SW480 (cell line): Measurements from ENCODE around the gene SLFN13.
"Not testable (repeated sequence)": the region's sequence is repeated elsewhere in the genome, so short reads cannot be mapped to it uniquely, and the experiment has no call there.

Experiments
- DNase-seq: peaks from one replicate; pipeline ENCODE4 v3.0.0-alpha.2; 2016; ENCODE audit warnings: low spot score

Gene SLFN13, protein sequence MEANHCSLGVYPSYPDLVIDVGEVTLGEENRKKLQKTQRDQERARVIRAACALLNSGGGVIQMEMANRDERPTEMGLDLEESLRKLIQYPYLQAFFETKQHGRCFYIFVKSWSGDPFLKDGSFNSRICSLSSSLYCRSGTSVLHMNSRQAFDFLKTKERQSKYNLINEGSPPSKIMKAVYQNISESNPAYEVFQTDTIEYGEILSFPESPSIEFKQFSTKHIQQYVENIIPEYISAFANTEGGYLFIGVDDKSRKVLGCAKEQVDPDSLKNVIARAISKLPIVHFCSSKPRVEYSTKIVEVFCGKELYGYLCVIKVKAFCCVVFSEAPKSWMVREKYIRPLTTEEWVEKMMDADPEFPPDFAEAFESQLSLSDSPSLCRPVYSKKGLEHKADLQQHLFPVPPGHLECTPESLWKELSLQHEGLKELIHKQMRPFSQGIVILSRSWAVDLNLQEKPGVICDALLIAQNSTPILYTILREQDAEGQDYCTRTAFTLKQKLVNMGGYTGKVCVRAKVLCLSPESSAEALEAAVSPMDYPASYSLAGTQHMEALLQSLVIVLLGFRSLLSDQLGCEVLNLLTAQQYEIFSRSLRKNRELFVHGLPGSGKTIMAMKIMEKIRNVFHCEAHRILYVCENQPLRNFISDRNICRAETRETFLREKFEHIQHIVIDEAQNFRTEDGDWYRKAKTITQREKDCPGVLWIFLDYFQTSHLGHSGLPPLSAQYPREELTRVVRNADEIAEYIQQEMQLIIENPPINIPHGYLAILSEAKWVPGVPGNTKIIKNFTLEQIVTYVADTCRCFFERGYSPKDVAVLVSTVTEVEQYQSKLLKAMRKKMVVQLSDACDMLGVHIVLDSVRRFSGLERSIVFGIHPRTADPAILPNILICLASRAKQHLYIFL

DNA sequence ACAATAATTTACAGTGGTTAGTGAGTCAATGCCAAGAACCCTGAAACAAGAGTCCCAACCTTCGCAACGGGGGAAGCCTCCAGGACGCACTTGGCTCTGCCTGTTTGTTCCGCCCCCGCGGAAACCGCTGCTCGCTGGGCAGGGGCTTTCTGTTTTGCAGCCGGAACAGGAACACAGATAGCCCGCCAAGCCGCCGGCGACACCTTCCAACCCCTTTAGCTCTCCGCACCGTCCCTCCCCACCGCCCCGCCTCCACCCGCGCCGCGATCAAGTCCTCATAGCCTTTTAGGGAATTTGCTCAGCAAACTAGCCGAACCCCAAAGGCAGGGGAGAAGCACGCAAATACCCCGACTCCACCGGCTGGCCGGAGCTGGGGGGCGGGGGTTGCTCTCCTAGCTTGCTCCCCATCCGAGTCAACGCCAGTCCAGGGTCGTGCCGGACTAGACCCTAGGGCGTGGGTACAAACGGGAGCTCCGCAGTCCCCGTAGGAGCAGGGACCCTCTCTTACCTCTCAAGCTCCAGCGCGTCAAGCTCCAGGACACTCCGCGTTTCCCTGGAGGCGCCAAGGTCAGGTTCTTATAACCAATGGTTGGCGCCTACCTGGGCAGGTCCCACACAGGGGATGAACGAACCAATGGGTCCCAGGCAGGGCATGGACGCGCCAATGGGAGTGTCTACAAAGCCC lies at the start of gene SLFN13:
SLFN13 (minus strand) TSS at position 553 of the 685 bp plus-strand sequence. CDS start 3,086 bp downstream, outside the sequence.
- DNase-seq = no peak

DNA sequence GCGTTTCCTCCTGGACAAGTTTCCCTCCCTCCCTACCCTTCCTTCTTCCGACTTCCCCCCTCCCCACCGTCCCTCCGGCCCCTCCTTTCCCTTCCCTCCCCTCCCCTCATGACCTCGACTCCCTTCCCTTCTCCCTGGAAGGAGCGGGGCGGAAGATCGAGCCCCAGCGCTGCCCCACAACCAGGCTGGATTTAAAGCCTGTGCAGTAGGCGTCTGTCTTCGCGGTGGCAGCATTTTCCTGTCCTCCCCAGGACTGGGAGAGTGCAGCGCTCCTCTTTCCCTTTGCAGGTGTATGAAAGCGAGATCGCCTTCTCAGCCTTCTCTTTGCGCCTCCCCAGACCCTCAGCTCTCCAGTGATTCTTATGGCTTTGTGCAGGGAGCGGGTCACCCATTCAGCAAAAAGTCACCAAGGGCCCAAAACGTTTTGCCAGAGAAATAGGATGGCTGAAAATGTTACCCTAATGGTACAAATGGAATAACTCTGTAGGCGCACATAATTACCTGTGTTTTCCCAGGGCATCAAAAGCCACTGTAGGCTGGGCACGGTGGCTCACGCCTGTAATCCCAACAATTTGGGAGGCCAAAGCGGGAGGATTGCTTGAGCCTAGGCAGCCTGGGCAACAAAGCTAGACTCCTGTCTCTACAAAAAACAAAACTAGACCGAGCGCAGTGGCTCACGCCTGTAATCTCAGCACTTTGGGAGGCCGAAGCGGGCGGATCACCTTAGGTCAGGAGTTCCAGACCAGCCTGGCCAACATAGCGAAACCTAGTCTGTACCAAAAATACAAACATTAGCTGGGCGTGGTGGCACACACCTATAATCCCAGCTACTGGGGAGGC lies 48.1 kb upstream of the SLFN13 start:
- DNase-seq = no peak

DNA sequence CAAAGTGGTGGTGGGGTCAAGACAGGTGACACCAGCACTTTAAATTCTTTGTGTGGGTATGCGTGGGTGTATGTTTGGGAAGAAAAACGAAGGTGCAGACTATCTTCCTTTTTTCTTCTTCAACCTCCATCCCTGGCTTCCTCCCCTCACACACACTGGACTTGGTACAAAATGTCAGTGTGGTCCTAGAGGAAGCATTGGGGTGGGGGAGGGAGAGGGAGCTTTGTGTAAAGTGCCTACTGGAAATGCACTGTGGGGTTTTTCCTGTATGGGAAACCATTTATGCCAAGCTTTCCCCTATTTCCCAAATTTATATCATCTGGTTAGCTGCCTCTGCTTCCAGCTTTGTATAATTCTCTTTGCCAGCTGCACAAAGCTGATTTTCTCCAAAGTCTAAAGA lies 44.5 kb upstream of the SLFN13 start:
- no peak for DNase-seq

DNA sequence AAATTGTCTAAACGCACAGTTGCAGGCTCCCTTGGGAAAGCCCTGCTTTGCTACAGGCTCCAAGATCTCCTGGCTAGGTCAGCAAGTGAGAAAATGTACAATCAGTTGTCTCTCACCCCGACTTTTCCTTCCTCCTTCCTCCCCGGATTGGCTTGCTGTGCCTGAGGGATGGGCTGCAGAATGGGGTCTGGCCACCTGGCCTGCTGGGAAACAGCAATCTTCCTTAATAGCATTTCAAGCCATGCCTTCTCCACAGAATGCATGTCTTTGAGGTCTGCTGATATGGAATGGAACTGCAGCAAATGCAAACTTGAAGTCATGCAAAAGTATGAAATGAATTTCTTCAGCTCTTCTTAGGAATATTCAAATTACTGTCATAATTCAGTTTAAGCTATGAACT lies 42.9 kb upstream of the SLFN13 start:
- DNase-seq = no peak

DNA sequence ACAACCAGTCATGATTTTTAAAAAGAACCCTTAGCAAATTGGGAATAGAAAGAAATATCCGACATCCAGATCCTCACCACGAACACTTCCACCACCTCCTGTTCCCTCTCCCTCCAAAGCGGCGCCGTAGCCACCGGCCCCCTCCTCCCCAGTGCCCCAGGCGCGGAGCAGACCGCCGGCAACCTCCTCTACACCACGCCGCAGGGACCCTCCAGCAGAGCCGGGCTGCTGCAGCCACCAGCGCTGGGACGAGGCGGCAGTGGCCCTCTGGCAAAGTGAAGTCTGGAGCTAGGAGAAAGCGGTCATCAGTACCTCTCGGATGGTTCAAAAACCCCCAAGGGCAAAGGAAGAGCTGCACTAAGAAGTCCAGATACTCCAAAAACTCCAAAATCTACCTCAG lies 41.4 kb upstream of the SLFN13 start:
- DNase-seq = no peak

DNA sequence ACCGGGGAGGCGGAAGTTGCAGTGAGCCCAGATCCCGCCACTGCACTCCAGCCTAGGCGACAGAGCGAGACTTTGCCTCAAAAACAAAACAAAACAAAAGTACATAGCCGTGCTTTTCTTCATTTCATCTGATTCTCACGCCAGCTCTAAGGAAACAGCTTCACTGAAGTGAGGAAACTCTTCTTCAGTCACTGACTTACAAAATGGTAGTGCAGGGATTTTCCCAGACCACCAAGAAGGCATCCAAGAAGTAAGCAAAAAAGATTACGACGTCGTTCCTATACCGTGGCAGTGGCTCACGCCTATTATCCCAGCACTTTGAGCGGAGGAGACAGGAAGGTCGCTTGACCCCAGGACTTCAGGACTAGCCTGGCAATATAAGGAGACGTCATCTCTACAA lies 40.4 kb upstream of the SLFN13 start:
- DNase-seq = no peak

DNA sequence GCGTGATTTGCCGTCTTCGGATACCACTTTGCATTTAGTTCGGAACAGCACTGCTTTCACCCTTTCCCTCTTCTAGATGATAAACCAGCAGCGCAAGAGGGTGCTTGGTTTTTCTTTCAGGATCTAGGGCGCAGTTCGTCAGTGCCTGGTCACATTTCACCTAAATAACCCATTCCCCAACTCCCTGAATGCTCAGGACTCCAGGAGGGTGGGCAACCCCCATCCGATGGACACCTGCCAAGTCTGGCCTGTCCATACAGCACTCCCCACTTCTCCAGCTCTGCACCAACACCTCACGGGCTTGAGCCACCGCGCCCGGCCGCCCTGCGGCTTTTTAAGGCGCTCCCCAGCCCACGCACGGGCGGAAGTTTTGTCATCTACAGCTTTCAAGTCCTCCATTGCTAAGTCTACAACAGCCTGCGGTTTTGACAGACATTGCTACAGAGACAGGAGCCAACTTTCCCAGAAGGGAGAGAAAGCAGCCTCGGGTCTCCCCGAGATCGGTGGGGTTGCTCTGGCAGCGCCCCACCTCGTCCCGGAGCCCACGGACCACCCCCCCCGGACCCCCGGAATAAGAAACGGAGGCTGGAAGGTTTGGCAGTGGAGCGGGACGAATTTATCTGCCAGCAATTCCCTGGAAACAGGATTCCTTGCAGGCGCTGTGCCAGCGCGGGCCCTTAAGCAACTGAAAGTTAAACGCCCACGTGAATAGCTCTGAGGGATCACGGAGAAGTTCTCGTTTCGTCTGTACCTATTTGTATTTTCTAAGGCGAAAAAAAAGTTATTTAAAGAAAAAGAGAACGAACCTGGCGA lies 38.6 kb upstream of the SLFN13 start:
- DNase-seq = peak; percentile 80

DNA sequence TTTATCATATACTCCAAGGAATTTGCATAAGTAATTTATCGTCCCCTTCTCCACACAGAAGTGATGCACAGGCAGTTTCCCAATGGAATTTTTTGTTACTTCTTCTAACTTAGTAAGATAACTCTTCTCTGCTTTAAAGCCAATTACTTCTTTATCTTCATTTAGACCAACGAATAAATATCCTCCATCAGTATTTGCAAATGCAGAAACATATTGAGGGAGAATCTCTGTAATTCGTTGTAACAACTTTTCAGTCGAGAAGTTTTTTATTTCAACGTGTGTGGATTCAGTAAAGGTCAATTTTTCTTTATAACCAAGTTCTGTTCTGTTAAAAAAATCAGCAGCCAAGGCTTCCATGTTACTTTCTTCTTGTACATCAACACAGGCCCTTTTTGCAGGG lies 30.7 kb upstream of the SLFN13 start:
- no peak for DNase-seq

DNA sequence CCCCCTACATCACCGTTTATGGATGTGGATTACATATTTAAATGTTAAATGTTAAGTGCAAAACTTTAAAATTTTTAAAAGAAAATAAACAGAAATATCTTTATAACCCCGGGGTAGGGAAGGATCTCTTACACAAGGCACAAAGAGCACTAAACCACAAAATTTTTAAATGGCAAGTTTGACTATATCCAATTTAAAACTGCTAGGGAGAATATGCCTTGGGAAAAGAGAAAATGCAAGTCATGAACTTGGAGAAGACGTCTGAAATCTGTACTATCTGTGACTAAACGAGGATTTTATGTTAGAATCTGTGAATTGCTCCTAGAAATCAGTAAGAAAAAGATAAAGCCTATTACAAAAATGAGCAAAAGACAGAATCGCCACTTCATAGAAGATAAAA lies 28.7 kb upstream of the SLFN13 start:
- no peak for DNase-seq

DNA sequence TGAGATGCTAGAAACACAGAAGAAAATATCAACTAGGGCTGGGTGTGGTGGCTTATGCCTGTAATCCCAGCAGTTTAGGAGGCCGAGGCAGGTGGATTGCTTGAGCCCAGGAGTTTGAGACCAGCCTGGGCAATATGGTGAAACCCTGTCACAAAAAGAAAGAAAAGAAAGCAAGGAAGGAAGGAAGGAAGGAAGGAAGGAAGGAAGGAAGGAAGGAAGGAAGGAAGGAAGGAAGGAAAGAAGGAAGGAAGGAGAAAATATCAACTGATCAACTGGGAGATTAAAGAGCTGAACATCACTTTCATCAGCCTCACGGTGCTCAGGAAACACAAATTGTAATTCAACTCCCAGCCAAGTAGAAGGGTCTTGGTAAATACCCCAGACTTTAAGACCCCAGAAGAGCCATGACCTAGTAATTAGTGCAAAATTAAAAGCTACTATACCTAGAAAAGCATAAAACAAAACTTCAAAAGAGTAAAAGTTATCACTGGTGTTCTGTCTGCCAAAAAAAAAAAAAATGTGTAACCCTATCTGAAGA lies 27.8 kb upstream of the SLFN13 start:
- DNase-seq = no peak

DNA sequence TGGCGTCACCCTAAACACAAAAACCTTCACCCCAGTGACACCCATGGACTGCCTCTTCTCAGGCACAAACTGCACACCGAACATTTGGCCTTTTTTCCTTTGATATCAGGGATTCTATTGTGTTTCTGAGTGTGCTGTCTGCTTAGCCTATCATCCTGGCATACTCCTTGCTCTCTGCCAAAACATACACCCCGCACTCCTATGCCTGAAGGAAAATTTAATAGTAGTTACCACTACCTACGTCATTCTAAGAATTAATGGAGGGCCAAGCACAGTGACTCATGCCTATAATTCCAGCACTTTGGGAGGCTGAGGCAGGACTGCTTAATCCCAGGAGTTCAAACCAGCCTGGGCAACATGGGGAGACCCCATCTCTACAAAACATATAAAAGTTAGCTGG lies 19.9 kb upstream of the SLFN13 start:
- DNase-seq = no peak

DNA sequence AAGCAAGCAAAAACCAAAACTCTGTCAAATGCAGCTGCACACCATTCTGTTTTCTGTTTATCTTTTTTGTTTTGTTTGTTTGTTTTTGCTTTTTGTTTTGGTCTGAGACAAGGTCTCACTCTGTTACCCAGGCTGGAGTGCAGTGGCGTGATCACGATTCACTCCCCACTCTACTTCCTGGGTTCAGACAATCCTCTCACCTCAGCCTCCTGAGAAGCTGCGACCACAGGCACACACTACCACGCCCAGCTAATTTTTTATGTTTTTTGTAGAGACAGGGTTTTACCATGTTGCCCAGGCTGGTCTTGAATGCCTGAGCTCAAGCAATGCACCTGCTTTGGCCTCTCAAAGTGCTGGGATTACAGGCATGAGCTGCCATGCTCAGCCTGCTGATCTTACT lies 19.3 kb upstream of the SLFN13 start:
- DNase-seq = no peak

DNA sequence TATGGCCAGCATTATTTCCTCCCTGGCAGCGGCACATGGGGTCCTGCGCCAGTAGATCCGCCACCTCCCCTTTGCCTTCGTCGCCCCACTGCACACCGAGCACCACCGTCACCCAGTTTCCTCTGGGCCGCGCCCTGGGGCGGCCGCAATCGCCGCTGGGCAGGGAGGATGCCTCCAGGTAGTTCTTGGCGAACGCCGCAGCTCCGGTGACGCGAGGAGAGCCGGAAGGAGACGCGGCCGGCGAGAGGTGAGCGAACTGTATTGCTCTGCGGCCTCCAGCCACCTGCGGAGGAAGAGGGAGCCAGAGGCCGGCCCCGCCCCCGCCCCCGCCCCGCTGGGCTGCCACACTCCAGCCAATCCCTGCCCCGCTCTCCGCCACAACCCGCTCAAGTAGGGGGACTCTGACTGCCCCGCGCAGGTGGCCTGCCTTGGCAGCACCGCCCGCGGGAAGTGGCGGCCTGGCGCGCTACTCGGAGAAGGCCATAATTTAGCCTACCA lies 11.8 kb upstream of the SLFN13 start:
- DNase-seq = peak; percentile 85

DNA sequence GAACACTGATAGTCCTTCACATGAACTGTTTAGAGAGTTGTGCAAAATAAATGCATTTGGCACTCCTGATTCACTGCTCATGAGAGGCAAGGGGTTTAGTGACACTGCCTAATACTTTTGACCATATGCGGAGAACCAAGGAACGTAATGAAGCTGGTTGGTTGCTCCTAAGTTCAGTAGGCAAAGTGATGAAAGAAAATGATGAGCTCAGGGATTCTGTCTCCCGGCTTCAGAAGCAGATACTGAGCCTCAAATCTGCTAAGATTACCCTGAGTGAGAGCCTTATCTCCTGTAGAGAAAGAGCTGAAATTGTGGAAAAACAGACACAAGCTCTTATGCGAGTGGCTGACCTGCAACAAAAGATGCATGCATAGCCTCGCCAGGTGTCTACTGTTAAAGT lies 5.5 kb upstream of the SLFN13 start:
- DNase-seq = not testable (repeated sequence)

DNA sequence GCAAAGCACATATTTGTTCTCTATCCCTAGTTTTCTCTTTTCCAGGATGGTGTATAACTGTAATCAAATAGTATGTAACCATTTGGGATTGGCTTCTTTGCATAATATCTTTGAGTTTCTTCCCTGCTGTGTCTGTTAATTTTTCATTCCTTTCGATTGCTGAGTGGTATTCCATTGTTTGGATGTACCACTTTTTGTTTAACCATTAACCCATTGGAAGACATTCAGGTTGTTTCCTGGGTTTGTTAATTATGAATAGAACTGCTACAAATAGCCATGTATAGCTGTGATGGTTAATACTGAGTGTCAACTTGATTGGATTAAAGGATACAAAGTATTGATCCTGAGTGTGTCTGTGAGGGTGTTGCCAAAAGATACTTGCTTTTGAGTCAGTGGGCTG lies 4.6 kb upstream of the SLFN13 start:
- no peak for DNase-seq

DNA sequence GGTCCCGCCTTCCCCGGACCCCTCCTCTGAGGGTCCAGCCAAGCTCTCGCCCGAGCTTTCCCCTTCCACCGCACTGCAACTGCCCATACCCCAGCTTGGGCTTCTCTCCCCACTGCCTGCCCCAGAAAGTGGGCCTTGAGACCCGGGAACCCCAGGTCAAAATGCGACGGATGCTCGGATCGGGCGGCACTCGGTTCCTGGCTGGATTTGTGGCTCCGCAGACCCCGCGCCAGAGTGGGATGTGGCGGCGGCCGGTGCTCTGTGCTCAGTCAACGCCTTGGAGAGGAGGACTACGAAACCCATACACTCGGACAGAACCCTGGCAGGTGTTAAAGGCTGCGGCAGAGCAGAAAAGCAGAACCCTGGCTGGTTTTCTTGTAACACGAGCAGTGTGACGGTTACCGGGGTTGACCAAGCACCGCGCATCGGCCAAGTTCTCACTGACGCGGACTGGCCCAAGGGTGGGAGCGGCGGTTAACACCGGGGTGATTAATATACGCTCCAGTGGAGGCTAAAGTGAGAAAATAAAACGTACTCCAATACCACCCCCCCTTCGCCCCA lies 885 bp upstream of the SLFN13 start:
- DNase-seq = no peak

DNA sequence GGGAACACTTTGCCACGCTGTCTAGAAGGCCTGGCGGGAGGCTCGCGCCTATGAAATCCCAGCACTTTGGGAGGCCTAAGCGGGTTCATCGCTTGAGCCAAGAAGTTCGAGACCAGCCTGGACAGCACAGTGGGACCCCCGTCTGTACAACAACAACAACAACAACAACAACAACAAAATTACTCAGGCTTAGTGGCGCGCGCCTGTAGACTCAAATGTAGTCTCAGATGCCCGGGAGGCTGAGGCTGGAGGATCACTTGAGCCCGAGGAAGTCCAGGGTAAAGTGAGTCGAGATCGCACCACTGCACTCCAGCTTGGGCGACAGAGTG lies 297 bp upstream of the SLFN13 start:
- no peak for DNase-seq

DNA sequence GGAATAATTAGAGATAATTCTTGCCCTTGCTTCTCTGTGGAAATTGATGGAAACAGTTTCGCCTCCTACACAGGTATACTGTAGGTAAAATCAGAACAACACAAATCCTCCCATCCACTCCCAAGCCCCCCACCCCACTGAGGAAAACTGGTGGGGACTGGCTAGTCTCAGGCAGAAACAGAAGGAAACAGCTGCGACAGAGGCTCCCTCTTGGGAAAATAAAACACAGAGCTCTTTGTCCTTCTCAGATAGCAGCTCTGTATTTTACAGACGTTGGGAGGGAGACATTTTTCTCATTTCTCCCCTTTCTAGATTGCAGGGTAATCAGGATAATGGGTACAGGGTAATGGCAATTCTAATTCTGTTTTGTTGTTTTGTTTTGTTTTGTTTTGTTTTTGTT lies 1.1 kb downstream of the SLFN13 start:
- DNase-seq = no peak

DNA sequence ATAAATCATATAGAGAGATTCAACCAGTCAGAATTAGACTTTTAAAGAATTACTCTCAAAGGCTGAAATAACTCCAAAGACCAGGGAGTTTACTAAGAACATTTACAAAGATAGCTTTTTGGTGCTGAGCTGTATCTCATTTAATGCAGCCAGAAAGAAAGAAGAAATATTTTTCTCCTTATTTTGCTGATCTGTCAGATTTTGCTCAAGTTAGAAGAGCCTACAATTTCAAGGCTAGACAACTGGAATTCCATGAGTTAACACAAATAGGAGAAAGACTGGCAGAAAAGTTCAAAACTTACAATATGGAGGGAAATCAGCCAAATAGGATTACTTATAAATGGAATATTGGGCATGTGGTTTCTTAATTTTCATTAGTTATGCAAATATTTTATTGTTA lies 10.1 kb downstream of the SLFN13 start:
- DNase-seq = no peak
